Nephron (organoid): ENCODE data around the gene WDTC1.
"Not testable (repeated sequence)": the region's sequence is repeated elsewhere in the genome, so short reads cannot be mapped to it uniquely, and the experiment has no call there.

Experiments used
- H3K27ac Mint-ChIP-seq, 3 experiments: 2 replicates each; pipeline ENCODE4 v1.8.0; 2020; ENCODE audit warnings: mixed read lengths in 3 of 3, mild to moderate bottlenecking in 2 of 3, moderate library complexity in 1 of 3
- H3K27me3 Mint-ChIP-seq: 2 replicates; pipeline ENCODE4 v1.8.0; 2021; ENCODE audit warnings: low read depth, mild to moderate bottlenecking, moderate library complexity, mixed read lengths
- H3K36me3 Mint-ChIP-seq: 2 replicates; pipeline ENCODE4 v1.8.0; 2020; ENCODE audit warnings: low read depth, mixed read lengths
- H3K4me1 Mint-ChIP-seq: 2 replicates; pipeline ENCODE4 v1.8.0; 2020; ENCODE audit warnings: mixed read lengths
- H3K4me3 Mint-ChIP-seq, 3 experiments: 2 replicates each; pipeline ENCODE4 v1.8.0; 2020; ENCODE audit warnings: mild to moderate bottlenecking in 3 of 3, mixed read lengths in 3 of 3, moderate library complexity in 2 of 3
- H3K9me3 Mint-ChIP-seq: 2 replicates; pipeline ENCODE4 v1.8.0; 2020; ENCODE audit warnings: mixed read lengths
- TF ChIP-seq, protein P1 (sequence below), 3 experiments: fragments of 200-600 bp; sonication (generic); IDR thresholded peaks; one replicate each; pipeline ENCODE4 v1.5.0; 2021; ENCODE audit warnings: antibody characterized with exemption in 3 of 3; ENCODE audit not compliant: unreplicated experiment in 3 of 3

WDTC1 gene

DNA sequence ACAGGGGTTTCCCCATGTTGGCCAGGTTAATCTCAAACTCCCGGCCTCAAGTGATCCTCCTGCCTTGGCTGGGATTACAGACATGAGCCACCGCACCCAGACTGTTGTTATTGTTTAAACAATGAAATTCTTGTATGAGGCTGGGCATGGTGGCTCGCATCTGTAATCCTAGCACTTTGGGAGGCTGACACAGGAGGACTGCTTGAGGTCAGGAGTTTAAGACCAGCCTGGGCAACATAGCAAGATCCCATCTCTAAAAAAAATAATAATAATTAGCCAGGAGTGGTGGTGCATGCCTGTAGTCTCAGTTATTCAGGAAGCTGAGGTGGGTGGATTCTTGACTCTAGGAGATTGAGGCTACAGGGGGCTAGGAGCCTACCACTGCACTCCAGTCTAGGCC, 6.7 kb upstream of the WDTC1 start:
- H3K4me1 Mint-ChIP-seq = no peaks in the 10 kb centered on the region
- H3K27me3 Mint-ChIP-seq = no peaks in the 10 kb centered on the region
- no peak overlapping the region for H3K4me3 Mint-ChIP-seq
- TF ChIP-seq, protein P1, sequence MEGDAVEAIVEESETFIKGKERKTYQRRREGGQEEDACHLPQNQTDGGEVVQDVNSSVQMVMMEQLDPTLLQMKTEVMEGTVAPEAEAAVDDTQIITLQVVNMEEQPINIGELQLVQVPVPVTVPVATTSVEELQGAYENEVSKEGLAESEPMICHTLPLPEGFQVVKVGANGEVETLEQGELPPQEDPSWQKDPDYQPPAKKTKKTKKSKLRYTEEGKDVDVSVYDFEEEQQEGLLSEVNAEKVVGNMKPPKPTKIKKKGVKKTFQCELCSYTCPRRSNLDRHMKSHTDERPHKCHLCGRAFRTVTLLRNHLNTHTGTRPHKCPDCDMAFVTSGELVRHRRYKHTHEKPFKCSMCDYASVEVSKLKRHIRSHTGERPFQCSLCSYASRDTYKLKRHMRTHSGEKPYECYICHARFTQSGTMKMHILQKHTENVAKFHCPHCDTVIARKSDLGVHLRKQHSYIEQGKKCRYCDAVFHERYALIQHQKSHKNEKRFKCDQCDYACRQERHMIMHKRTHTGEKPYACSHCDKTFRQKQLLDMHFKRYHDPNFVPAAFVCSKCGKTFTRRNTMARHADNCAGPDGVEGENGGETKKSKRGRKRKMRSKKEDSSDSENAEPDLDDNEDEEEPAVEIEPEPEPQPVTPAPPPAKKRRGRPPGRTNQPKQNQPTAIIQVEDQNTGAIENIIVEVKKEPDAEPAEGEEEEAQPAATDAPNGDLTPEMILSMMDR (IDR thresholded peaks at IDR 0.05; ENCODE audit: unreplicated experiment in 3 of 3) = no peak
- no peak overlapping the region for H3K27ac Mint-ChIP-seq
- H3K9me3 Mint-ChIP-seq = no peaks in the 10 kb centered on the region
- H3K36me3 Mint-ChIP-seq = no peaks in the 10 kb centered on the region

DNA sequence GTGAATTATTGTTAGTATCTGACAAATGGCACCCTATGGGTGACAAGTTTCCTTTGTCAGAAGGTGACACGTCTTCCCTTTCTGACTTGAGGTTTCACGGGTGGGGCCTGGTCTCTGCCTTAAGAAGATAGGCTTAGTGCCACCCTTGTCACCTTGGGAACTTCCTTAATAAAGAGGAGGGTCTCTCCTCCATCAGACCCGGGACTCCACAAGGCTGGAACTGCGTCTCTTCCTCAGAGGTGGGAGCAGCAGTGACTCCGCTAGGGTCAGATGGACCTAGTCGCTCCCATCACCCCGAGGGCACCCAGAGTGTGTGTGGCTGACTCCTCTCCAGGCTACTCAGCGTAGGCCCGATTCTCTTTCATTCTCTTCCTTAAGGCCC, 774 bp upstream of the WDTC1 start:
- Mint-ChIP-seq H3K4me3 (peak overlapping the region; percentile 94 to 99 (median 96)), H3K9me3 (no peaks in the 10 kb centered on the region), H3K4me1 (peaks cover 10% of the 10 kb centered on the region), H3K27me3 (no peaks in the 10 kb centered on the region), H3K27ac (peak overlapping the region; percentile 74 to 97 (median 93)), H3K36me3 (no peaks in the 10 kb centered on the region)
- TF ChIP-seq, protein P1 (IDR thresholded peaks at IDR 0.05; ENCODE audit: unreplicated experiment in 3 of 3) = no peak

DNA sequence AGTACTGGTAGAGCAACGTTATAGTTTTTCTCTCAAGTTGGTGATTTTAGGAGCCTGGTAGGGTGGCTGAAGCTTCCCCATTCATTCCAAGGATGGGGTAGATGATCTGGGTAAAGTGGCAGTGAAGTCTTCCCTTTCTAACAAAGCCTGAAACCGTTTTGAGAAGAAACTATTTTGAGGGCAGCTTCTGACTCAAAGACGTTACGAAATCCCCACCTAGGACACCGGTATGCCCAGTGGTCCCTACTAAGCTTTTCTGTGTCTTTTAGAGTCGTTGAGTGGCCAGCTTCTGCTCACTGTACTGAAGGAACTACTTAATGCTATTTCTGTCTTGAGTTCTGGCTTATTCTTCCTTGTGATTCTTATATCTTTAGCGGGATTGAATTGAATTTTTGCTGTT, 1.4 kb downstream of the WDTC1 start:
- Mint-ChIP-seq H3K9me3 (no peaks in the 10 kb centered on the region), H3K27ac (peak overlapping the region; percentile 21 to 88 (median 36)), H3K36me3 (no peaks in the 10 kb centered on the region), H3K4me3 (peak overlapping the region; percentile 92 to 95 (median 95)), H3K4me1 (peaks cover 10% of the 10 kb centered on the region), H3K27me3 (no peaks in the 10 kb centered on the region)
- TF ChIP-seq, protein P1 (IDR thresholded peaks at IDR 0.05; ENCODE audit: unreplicated experiment in 3 of 3) = no peak

DNA sequence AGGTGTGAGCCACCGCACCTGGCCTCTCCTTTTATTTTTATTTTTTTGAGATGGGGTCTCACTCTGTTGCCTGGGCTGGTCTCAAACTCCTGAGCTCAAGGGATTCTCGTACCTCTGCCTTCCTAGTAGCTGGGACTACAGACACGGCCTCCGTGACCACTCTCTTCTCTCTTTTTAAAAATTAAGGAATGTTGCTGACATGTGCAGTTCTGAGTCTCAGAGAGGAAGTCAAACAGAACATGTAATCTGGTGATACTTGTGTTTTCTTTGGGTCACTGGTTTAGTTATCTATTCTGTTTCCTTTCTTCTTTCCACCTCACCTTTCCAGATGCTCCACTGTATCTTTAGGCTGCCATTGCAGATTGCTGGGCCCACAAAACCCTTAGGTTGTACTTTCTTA, 2.7 kb downstream of the WDTC1 start:
- no peaks in the 10 kb centered on the region for H3K27me3 Mint-ChIP-seq
- no peaks in the 10 kb centered on the region for H3K36me3 Mint-ChIP-seq
- TF ChIP-seq, protein P1 (IDR thresholded peaks at IDR 0.05; ENCODE audit: unreplicated experiment in 3 of 3) = no peak
- H3K27ac Mint-ChIP-seq = peak overlapping the region in 2 of 3 experiments; percentile 26 to 73
- H3K9me3 Mint-ChIP-seq = no peaks in the 10 kb centered on the region
- H3K4me1 Mint-ChIP-seq = peaks cover 10% of the 10 kb centered on the region
- peak overlapping the region; percentile 71 to 77 (median 77) for H3K4me3 Mint-ChIP-seq

DNA sequence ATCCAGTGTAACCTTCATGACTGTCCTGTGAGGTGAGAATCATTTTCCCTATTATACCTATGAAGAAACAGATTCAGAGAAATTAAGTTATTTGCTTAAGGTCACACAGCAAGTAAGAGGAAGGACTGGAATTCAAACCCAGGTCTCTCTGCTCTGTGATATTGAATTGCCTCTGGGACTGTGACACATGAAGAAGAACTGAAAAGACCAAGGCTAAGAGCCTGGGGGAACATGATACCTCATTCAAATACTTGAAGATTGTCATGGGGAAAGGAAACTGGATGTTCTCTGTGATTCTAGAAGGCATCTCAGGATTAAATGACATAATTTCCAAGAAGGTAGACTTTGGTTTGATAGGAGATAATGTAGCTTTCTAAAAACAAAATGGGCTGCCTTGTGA, 3.6 kb downstream of the WDTC1 start:
- peak overlapping the region in 2 of 3 experiments; percentile 17 to 39 for H3K4me3 Mint-ChIP-seq
- H3K27me3 Mint-ChIP-seq = no peaks in the 10 kb centered on the region
- H3K4me1 Mint-ChIP-seq = peaks cover 10% of the 10 kb centered on the region
- H3K27ac Mint-ChIP-seq = no peak overlapping the region
- H3K9me3 Mint-ChIP-seq = no peaks in the 10 kb centered on the region
- H3K36me3 Mint-ChIP-seq = no peaks in the 10 kb centered on the region
- TF ChIP-seq, protein P1 (IDR thresholded peaks at IDR 0.05; ENCODE audit: unreplicated experiment in 3 of 3) = no peak

DNA sequence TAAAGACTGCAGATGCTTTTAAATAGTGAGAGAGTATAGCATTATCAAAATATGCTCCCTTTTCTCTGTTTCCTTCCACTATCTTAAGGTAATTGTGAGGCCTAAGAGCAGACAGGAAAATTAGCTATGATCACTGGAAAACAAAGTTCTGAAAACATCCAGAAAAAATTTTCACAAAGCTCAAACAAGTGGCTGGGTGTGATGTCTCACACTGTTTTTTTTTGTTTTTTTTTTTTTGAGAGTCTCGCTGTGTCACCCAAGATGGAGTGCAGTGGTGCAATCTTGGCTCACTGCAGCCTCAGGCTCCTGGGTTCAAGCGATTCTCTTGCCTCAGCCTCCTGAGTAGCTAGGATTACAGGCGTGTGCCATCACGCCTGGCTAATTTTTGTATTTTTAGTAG, 7.2 kb downstream of the WDTC1 start:
- TF ChIP-seq, protein P1 (IDR thresholded peaks at IDR 0.05; ENCODE audit: unreplicated experiment in 3 of 3) = no peak
- Mint-ChIP-seq H3K27me3 (no peaks in the 10 kb centered on the region), H3K27ac (peak overlapping the region; percentile 32 to 58 (median 48)), H3K36me3 (peaks cover 17% of the 10 kb centered on the region), H3K9me3 (no peaks in the 10 kb centered on the region), H3K4me1 (no peaks in the 10 kb centered on the region), H3K4me3 (no peak overlapping the region)

DNA sequence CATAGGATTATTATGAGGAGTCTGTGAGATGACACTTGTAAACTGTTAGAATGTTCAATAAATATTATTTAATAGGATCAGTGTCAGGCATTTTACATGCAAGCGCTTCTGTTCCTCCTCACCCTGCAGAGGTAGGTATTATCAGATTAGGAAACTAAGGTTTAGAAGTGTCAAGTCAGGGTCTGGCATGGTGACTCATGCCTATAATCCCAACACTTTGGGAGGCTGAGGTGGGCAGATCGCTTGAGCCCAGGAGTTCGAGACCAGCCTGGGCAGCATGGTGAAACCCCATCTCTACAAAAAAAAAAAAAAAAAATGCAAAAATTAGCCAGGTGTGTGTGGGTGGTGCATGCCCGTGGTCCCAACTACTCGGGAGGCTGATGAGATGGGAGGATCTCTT, 9.2 kb downstream of the WDTC1 start:
- peaks cover 26% of the 10 kb centered on the region for H3K36me3 Mint-ChIP-seq
- H3K27ac Mint-ChIP-seq, H3K4me1 Mint-ChIP-seq, H3K27me3 Mint-ChIP-seq, H3K4me3 Mint-ChIP-seq, H3K9me3 Mint-ChIP-seq: not testable (repeated sequence)
